CD4-positive, alpha-beta T cell (primary cell): Measurements from ENCODE around the gene COL4A6. TPM values are rescaled to one million over a fixed set of nuclear protein-coding genes. Genes with fewer than 3 reads are reported as not detected.

Experiments used
- ATAC-seq: fragments of 200-7000 bp; cut with Tn5 transposase; one replicate; pipeline ENCODE4 v1.10.0; 2022; ENCODE audit warnings: mild to moderate bottlenecking; ENCODE audit not compliant: poor library complexity
- CTCF ChIA-PET: fragments of 350-600 bp; sonication (Branson Sonifier 250); formaldehyde crosslinking; loops from one replicate; lab custom pipeline; 2021; ENCODE audit warnings: antibody characterized with exemption, inconsistent platforms; lab: Charles Lee
- POLR2A ChIA-PET: fragments of 350-600 bp; sonication (Branson Sonifier 250); formaldehyde crosslinking; loops from one replicate; lab custom pipeline; 2021; ENCODE audit warnings: antibody characterized with exemption, inconsistent platforms; lab: Charles Lee
- DNase-seq, 14 experiments: peaks; one replicate each; pipeline ENCODE4 v3.0.0-alpha.2; 2013 to 2020; ENCODE audit warnings: mixed read lengths in 2 of 14
- H3K27ac ChIP-seq, 2 donors: one replicate each; pipeline versions ENCODE4 v1.5.1 to v1.7.0; 2013; ENCODE audit warnings: low read length in 2 of 2, low read depth in 1 of 2, mild to moderate bottlenecking in 1 of 2
- H3K27me3 ChIP-seq, 2 experiments: 1 replicate in 1 of 2; 2 replicates in 1 of 2; pipeline versions ENCODE4 v1.6.1 to v1.7.0; 2013; ENCODE audit warnings: low read length in 2 of 2, control low read depth in 1 of 2, mild to moderate bottlenecking in 1 of 2, moderate library complexity in 1 of 2; ENCODE audit not compliant: insufficient read depth in 2 of 2, control insufficient read depth in 1 of 2
- H3K36me3 ChIP-seq: one replicate; pipeline ENCODE4 v1.6.1; 2013; ENCODE audit warnings: low read length, control low read depth; ENCODE audit not compliant: insufficient read depth
- H3K4me1 ChIP-seq: one replicate; pipeline ENCODE4 v1.6.1; 2013; ENCODE audit warnings: low read length, control low read depth; ENCODE audit not compliant: insufficient read depth
- H3K4me3 ChIP-seq: one replicate; pipeline ENCODE4 v1.5.1; 2013; ENCODE audit warnings: mild to moderate bottlenecking, low read length, moderate library complexity
- H3K9me3 ChIP-seq, 2 experiments: 1 replicate in 1 of 2; 2 replicates in 1 of 2; pipeline versions ENCODE4 v1.6.1 to v1.7.0; 2013; ENCODE audit warnings: low read length in 2 of 2, mild to moderate bottlenecking in 2 of 2, control low read depth in 1 of 2, moderate library complexity in 1 of 2; ENCODE audit not compliant: control insufficient read depth in 1 of 2, insufficient read depth in 1 of 2
- H3K27ac Mint-ChIP-seq: one replicate; pipeline ENCODE4 v1.8.0; 2020; ENCODE audit warnings: mixed read lengths
- H3K27me3 Mint-ChIP-seq: one replicate; pipeline ENCODE4 v1.8.0; 2021; ENCODE audit warnings: mixed read lengths
- H3K36me3 Mint-ChIP-seq: one replicate; pipeline ENCODE4 v1.8.0; 2021; ENCODE audit warnings: low read depth, mixed read lengths
- H3K4me1 Mint-ChIP-seq: one replicate; pipeline ENCODE4 v1.8.0; 2021; ENCODE audit warnings: low read depth, mixed read lengths
- H3K4me3 Mint-ChIP-seq: one replicate; pipeline ENCODE4 v1.8.0; 2020; ENCODE audit warnings: mild to moderate bottlenecking, mixed read lengths
- H3K9me3 Mint-ChIP-seq: one replicate; pipeline ENCODE4 v1.8.0; 2020; ENCODE audit warnings: mixed read lengths
- CTCF ChIP-seq: fragments of 200-600 bp; IDR thresholded peaks from one replicate; pipeline ENCODE4 v1.8.0; 2022; ENCODE audit warnings: antibody characterized with exemption, mild to moderate bottlenecking
- intact Hi-C, 2 experiments: fragments of 100-400 bp; cut with DNase I in 1 of 2; cut with micrococcal nuclease in 1 of 2; formaldehyde crosslinking; loops; one replicate each; pipeline versions ENCODE4 v1.15.1 to v1.9.0; 2023 to 2025; cut with DNase I, micrococcal nuclease
- total RNA-seq, 174 experiments: library from RNA in 2 of 174; stranded (reverse) in 2 of 174; gene quantifications; one replicate each; pipeline ENCODE4 v1.2.3 and lab custom pipeline; 2021 to 2026

Gene COL4A6
- total RNA-seq, 2 experiments from 2014 or later = not detected

DNA sequence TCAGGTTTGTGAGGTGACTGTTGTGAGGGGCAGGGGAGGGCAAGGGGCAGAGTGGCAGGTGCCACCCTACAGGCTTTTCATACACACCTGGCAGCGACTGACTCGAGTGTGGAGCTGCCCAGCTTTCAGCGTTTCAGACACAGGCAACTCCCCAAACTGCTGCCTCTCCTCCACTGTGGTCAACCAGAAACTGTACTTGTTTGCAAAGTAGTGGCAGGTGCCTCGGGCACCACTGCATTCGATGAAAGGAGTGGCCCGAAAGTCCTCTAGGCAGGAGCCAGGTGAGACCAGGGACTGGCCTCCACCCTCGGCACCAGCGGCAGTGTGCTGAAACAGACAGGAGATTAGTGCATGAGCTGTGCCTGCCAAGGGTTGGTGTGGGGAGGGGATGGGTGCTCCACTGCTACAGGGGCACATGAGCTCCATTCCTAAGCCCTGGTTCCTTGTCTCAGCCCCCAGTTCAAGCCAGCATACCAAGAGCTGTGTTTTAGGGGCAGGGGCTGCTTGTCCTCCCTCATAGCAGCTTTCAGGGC lies 281.2 kb downstream of the COL4A6 start:
- POLR2A ChIA-PET = no interaction called here
- H3K4me3 Mint-ChIP-seq = no peak overlapping the region
- H3K27me3 Mint-ChIP-seq = no peaks in the 10 kb centered on the region
- peaks cover 11% of the 10 kb centered on the region for H3K36me3 Mint-ChIP-seq
- Histone ChIP-seq H3K4me1 (no peaks in the 10 kb centered on the region), H3K27ac (no peak overlapping the region), H3K9me3 (no peaks in the 10 kb centered on the region), H3K36me3 (peaks cover 2% of the 10 kb centered on the region), H3K27me3 (no peaks in the 10 kb centered on the region), H3K4me3 (no peak overlapping the region)
- no peaks in the 10 kb centered on the region for H3K4me1 Mint-ChIP-seq
- no peaks in the 10 kb centered on the region for H3K9me3 Mint-ChIP-seq
- no peak for ATAC-seq
- intact Hi-C loops = no loop called here
- DNase-seq = no peak
- CTCF ChIA-PET = no interaction called here
- no peak for TF ChIP-seq CTCF
- no peak overlapping the region for H3K27ac Mint-ChIP-seq

DNA sequence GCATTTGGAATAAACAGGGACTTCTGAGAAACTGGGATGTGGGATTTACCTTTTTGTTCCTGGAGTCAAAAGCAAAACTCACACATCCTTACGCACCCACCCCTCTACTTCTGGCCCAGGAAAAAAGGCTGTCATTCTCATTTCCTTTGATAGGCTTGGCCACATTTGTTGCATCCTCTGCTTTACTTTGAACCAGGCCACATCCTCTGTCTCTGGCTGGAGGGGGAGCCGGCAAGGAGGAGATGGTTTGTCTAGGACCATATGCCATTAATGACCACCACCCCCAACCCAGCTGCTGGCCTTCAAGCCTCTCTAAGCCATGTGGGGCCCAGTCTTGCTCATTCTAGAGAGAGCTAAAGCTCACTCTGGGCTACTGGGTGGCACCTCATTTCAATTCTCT lies 282.1 kb downstream of the COL4A6 start:
- Mint-ChIP-seq H3K27ac (no peak overlapping the region), H3K4me3 (no peak overlapping the region), H3K4me1 (no peaks in the 10 kb centered on the region), H3K27me3 (no peaks in the 10 kb centered on the region), H3K36me3 (peaks cover 20% of the 10 kb centered on the region), H3K9me3 (no peaks in the 10 kb centered on the region)
- intact Hi-C loops = no loop called here
- no peak overlapping the region for H3K27ac ChIP-seq
- H3K36me3 ChIP-seq = peaks cover 2% of the 10 kb centered on the region
- DNase-seq = no peak
- no peak for ATAC-seq
- no peaks in the 10 kb centered on the region for H3K4me1 ChIP-seq
- no peak for TF ChIP-seq CTCF
- H3K9me3 ChIP-seq = no peaks in the 10 kb centered on the region
- H3K4me3 ChIP-seq = no peak overlapping the region
- ChIA-PET CTCF (no interaction called here), POLR2A (no interaction called here)
- H3K27me3 ChIP-seq = no peaks in the 10 kb centered on the region

- Mint-ChIP-seq H3K27ac (no peak overlapping the region), H3K4me1 (no peaks in the 10 kb centered on the region), H3K36me3 (peaks cover 46% of the 10 kb centered on the region), H3K27me3 (no peaks in the 10 kb centered on the region), H3K9me3 (no peaks in the 10 kb centered on the region), H3K4me3 (no peak overlapping the region)
- intact Hi-C loops = no loop called here
- no peaks in the 10 kb centered on the region for H3K4me1 ChIP-seq
- DNase-seq = no peak
- no peak for ATAC-seq
- ChIA-PET POLR2A (no interaction called here), CTCF (no interaction called here)
- H3K36me3 ChIP-seq = peaks cover 9% of the 10 kb centered on the region
- H3K27ac ChIP-seq = no peak overlapping the region
- no peaks in the 10 kb centered on the region for H3K9me3 ChIP-seq
- no peaks in the 10 kb centered on the region for H3K27me3 ChIP-seq
- no peak for TF ChIP-seq CTCF
- no peak overlapping the region for H3K4me3 ChIP-seq
These were observed 289.7 kb downstream of the COL4A6 start for GRCh38 chrX:108148524-108148923.
